NCI-H1417 (cell line): ENCODE measurements around the gene DLK2.
"Not testable (repeated sequence)": the region's sequence is repeated elsewhere in the genome, so short reads cannot be mapped to it uniquely, and the experiment has no call there.

Source experiments
- DNase-seq, 3 experiments: peaks; one replicate each; lab custom pipeline; 2025; lab: John Stamatoyannopoulos, UW

The DLK2 gene

GRCh38 chr6:43427406-43428111, 27.8 kb downstream of the DLK2 start, which contains the start of gene ABCC10:
TSS of gene ABCC10 (plus strand) at chr6:43427541. CDS start at chr6:43427979, 438 bp downstream.
- DNase-seq, result peak; percentile 94 to 97 (median 96)

- DNase-seq, result no peak
Measured at GRCh38 chr6:43426928-43427405, 28.4 kb downstream of the DLK2 start.

GRCh38 chr6:43425083-43425482, 30.3 kb downstream of the DLK2 start:
- DNase-seq, result not testable (repeated sequence)

- DNase-seq, result no peak
Measured at GRCh38 chr6:43421831-43422230, 33.5 kb downstream of the DLK2 start.

- no peak for DNase-seq
Measured at GRCh38 chr6:43420012-43420709, 35.2 kb downstream of the DLK2 start.

- DNase-seq, result no peak
Measured at GRCh38 chr6:43416935-43417334, 38.4 kb downstream of the DLK2 start.

- not testable (repeated sequence) for DNase-seq
Measured at GRCh38 chr6:43415275-43415674, 40.1 kb downstream of the DLK2 start.

- no peak for DNase-seq
Measured at GRCh38 chr6:43413002-43413401, 42.3 kb downstream of the DLK2 start.

GRCh38 chr6:43412541-43412940, 42.8 kb downstream of the DLK2 start:
- no peak for DNase-seq

- not testable (repeated sequence) for DNase-seq
Measured at GRCh38 chr6:43410776-43411175, 44.6 kb downstream of the DLK2 start.

GRCh38 chr6:43408259-43408658, 47.1 kb downstream of the DLK2 start:
- DNase-seq, result no peak

- no peak for DNase-seq
Measured at GRCh38 chr6:43407296-43407695, 48.1 kb downstream of the DLK2 start.

- DNase-seq, result no peak
Measured at GRCh38 chr6:43405354-43405753, 50.0 kb downstream of the DLK2 start.

GRCh38 chr6:43402820-43403219, 52.5 kb downstream of the DLK2 start:
- no peak for DNase-seq

GRCh38 chr6:43401730-43402129, 53.6 kb downstream of the DLK2 start:
- DNase-seq, result no peak
